Esophagus muscularis mucosa (tissue), 4 donors: Measurements from ENCODE around the gene DHX16.

Experiments
- EP300 ChIP-seq: sonication (generic); formaldehyde crosslinking; IDR thresholded peaks from one replicate; pipeline ENCODE4 v1.6.1; 2017; ENCODE audit warnings: antibody characterized with exemption
- POLR2A ChIP-seq: fragments of 450-650 bp; IDR thresholded peaks from one replicate; pipeline ENCODE4 v1.6.1; 2017; ENCODE audit warnings: antibody characterized with exemption, moderate library complexity, mild to moderate bottlenecking, low read depth
- POLR2AphosphoS5 ChIP-seq, 2 donors: sonication (generic); formaldehyde crosslinking; IDR thresholded peaks; one replicate each; pipeline ENCODE4 v1.6.1; 2017; ENCODE audit warnings: antibody characterized with exemption in 2 of 2
- TF ChIP-seq, protein P1 (sequence below), 3 experiments: fragments of 200-600 bp in 2 of 3; fragments of 450-650 bp in 1 of 3; sonication (generic) in 2 of 3; IDR thresholded peaks; one replicate each; pipeline ENCODE4 v1.5.1; 2017 to 2019; ENCODE audit warnings: antibody characterized with exemption in 3 of 3, mild to moderate bottlenecking in 2 of 3, moderate library complexity in 1 of 3

DNA sequence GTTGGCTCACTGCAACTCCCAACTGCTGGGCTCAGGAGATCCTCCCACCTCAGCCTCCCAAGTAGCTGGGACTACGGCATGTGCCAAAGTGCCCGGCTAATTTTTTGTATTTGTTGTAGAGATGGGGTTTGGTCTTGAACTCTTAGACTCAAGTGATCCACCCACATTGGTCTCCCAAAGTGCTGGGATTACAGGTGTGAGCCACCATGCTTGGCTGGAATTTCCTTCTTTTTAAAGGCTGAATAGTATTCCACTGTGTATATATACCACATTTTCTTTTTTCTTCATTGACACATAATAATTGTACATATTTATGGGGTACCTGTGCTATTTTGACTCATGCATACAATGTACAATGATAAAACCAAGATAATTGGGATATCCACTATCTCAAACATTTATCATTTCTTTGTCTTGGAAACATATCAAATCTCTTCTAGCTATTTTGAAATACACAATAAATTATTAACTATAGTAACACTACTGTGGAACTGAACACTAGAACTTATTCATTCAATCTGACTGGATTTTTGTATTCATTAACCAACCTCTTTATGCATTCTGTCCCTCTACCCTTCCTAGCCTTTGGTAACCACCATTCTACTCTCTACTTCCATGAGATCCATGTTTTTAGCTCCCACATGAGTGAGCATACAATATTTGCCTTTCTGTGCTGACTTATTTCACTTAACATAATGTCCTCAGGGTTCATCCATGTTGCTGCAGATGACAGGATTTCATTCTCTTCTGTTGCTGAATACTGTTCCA, 36.5 kb upstream of the DHX16 start:
- no peak for TF ChIP-seq POLR2A
- TF ChIP-seq, protein P1, sequence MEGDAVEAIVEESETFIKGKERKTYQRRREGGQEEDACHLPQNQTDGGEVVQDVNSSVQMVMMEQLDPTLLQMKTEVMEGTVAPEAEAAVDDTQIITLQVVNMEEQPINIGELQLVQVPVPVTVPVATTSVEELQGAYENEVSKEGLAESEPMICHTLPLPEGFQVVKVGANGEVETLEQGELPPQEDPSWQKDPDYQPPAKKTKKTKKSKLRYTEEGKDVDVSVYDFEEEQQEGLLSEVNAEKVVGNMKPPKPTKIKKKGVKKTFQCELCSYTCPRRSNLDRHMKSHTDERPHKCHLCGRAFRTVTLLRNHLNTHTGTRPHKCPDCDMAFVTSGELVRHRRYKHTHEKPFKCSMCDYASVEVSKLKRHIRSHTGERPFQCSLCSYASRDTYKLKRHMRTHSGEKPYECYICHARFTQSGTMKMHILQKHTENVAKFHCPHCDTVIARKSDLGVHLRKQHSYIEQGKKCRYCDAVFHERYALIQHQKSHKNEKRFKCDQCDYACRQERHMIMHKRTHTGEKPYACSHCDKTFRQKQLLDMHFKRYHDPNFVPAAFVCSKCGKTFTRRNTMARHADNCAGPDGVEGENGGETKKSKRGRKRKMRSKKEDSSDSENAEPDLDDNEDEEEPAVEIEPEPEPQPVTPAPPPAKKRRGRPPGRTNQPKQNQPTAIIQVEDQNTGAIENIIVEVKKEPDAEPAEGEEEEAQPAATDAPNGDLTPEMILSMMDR (IDR thresholded peaks at IDR 0.05), result no peak
- TF ChIP-seq POLR2AphosphoS5 (IDR thresholded peaks at IDR 0.05), result no peak
- no peak for TF ChIP-seq EP300
